Central memory CD8-positive, alpha-beta T cell (primary cell): ENCODE measurements around the gene AIF1L.
A peak's percentile ranks its signal among the peaks of the same experiment; 100 is the strongest.

ENCODE experiments used
- ATAC-seq: fragments of 150-1000 bp; cut with Tn5 transposase; replicated peaks from 2 replicates; pipeline ENCODE4 v1.10.0; 2022; ENCODE audit warnings: mild to moderate bottlenecking, moderate FRiP score, moderate number of reproducible peaks; ENCODE audit not compliant: poor library complexity, severe bottlenecking; ENCODE audit errors: extremely low read depth
- DNase-seq, 2 donors: peaks; one replicate each; pipeline ENCODE4 v3.0.0; 2021; ENCODE audit warnings: low spot score in 2 of 2
- H3K27ac Mint-ChIP-seq: one replicate; pipeline ENCODE4 v1.8.0; 2022; ENCODE audit warnings: low read depth, mild to moderate bottlenecking, moderate library complexity, mixed read lengths
- H3K27me3 Mint-ChIP-seq: one replicate; pipeline ENCODE4 v1.8.0; 2022; ENCODE audit warnings: mixed read lengths
- H3K36me3 Mint-ChIP-seq: one replicate; pipeline ENCODE4 v1.8.0; 2022; ENCODE audit warnings: mild to moderate bottlenecking, moderate library complexity, mixed read lengths; ENCODE audit not compliant: insufficient read depth
- H3K4me1 Mint-ChIP-seq: one replicate; pipeline ENCODE4 v1.8.0; 2022; ENCODE audit warnings: mixed read lengths
- H3K4me3 Mint-ChIP-seq: one replicate; pipeline ENCODE4 v1.8.0; 2022; ENCODE audit warnings: mild to moderate bottlenecking, moderate library complexity, mixed read lengths
- H3K9me3 Mint-ChIP-seq: one replicate; pipeline ENCODE4 v1.8.0; 2022; ENCODE audit warnings: mixed read lengths

AIF1L gene

DNA sequence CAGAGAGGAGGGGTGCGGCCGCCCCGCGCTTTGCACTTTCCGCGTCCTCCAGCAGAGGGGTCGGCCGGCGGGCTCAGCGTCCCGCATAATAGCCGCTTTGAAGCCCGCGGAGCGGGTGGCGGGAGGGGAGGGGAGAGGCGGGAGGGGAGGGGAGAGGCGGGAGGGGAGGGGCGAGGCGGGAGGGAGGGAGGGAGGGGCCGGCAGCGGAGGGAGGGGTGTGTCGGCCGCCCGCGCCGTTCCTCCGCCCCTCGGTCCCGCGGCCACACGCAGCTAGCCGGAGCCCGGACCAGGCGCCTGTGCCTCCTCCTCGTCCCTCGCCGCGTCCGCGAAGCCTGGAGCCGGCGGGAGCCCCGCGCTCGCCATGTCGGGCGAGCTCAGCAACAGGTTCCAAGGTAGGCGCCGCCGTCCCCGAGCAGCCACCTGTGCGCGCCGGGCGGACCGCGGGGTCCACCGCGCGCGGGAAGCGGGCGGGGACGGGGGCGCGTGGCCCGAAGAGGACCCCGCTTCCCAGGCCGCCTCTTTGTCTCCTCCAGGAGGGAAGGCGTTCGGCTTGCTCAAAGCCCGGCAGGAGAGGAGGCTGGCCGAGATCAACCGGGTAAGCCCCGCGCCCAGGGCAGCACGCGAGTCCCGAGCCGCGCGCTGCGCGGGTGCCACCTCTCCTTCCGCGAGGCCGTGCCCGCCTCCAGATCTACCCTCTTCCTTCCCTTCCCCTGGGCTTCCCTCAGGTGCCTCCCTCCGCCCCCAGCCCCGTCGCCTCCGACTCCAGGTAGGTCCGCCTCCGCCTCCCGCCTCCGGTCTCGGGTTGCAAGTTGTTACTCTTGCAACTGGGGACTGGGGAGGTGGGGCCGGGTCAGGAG, at the start of gene AIF1L:
Gene AIF1L, plus strand, starts transcription at position 263 of the 857 bp plus-strand sequence. Its CDS starts 99 bp downstream, at position 362.
- peaks cover 49% of the 10 kb centered on the region for H3K27me3 Mint-ChIP-seq
- H3K27ac Mint-ChIP-seq: no peak within 1 kb of the TSS
- ATAC-seq (no peak), DNase-seq (no peak)
- peak within 1 kb of the TSS; percentile 68 for H3K4me3 Mint-ChIP-seq
- no peaks in the 10 kb centered on the region for H3K9me3 Mint-ChIP-seq
- H3K4me1 Mint-ChIP-seq: peaks cover 5% of the 10 kb centered on the region
- peaks cover 1% of the 10 kb centered on the region for H3K36me3 Mint-ChIP-seq

DNA sequence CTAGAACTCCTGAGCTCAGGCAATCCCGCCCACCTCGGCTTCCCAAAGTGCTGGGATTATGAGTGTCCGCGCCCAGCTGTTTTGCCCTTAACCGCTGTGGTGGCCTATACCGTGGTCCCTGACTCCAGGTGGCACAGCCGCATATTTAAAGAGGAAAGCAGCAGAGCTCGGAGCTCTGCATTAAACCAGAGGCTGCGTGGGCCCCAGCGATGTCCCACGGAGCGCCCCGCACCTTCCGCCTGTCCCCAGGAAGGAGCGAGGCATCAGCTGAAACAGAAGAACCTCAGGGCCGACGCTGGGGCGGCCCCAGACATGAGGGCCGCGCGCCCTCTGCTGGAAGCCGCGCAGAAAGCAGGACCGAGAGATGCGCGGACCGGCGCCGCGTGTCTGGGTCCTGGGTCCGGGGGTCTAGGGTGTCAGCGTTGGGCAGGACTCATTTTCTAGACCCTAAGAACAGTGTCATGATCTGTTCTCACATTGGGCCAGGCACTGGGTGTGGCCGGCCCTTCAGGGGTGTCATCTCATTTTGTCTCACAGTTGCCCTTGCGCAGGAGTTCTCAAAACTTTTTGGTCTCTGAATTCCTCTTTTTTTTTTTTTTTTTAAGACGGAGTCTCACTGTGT, 49.6 kb upstream of the AIF1L start:
- no peaks in the 10 kb centered on the region for H3K36me3 Mint-ChIP-seq
- H3K9me3 Mint-ChIP-seq: no peaks in the 10 kb centered on the region
- H3K4me1 Mint-ChIP-seq: no peaks in the 10 kb centered on the region
- H3K27ac Mint-ChIP-seq: no peak overlapping the region
- H3K4me3 Mint-ChIP-seq: no peak overlapping the region
- H3K27me3 Mint-ChIP-seq: peaks cover 26% of the 10 kb centered on the region
- DNase-seq: peak; percentile 44 to 58
- peak; percentile 82 for ATAC-seq

DNA sequence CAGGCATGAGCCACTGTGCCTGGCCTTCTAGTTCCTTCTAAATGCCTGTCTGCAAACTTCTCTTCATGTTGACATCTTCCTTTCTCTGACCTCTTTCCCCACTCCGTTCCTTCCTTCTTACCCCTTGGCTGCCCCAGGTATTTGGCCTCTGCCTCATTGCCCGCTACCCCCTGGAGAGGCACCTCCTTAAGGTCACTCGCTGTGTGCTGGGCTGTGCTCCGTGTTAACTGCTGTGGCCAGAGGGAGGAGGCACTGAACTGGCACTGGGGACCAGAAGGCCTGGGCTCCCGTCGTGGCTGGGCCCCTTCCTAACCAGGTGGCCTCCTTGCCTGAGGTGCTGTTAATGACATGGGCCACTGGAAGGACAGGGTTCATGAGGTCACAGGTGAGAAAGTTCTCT, 48.0 kb upstream of the AIF1L start:
- no peak for ATAC-seq
- peaks cover 1% of the 10 kb centered on the region for H3K36me3 Mint-ChIP-seq
- H3K9me3 Mint-ChIP-seq: no peaks in the 10 kb centered on the region
- H3K27me3 Mint-ChIP-seq: peaks cover 26% of the 10 kb centered on the region
- no peak overlapping the region for H3K4me3 Mint-ChIP-seq
- no peak for DNase-seq
- H3K27ac Mint-ChIP-seq: no peak overlapping the region
- H3K4me1 Mint-ChIP-seq: no peaks in the 10 kb centered on the region

DNA sequence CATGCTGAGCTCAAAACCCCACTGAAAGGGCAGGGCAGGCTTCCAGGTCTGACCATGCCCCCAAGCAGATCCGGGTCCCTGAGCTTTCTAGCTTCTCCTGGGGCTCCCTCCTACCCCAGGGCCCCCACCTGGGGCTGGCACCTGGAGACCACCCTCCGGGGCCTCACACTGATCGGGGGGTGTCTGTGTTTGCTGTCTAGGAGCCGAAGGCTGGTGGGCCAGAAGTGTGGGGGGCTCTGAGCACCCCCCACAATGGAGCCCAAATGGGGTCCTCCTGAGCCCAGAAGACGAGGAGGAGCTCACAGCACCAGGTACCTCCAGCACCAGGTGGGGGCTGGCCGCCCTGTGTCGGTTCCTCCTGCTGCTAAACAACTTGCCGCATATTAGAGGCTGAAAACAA, 47.5 kb upstream of the AIF1L start:
- H3K27ac Mint-ChIP-seq: no peak overlapping the region
- peaks cover 26% of the 10 kb centered on the region for H3K27me3 Mint-ChIP-seq
- no peaks in the 10 kb centered on the region for H3K9me3 Mint-ChIP-seq
- ATAC-seq: no peak
- peaks cover 1% of the 10 kb centered on the region for H3K36me3 Mint-ChIP-seq
- DNase-seq: no peak
- no peak overlapping the region for H3K4me3 Mint-ChIP-seq
- H3K4me1 Mint-ChIP-seq: no peaks in the 10 kb centered on the region

GRCh38 chr9:131049829-131050715, 46.3 kb upstream of the AIF1L start:
- Mint-ChIP-seq H3K4me1 (no peaks in the 10 kb centered on the region), H3K27ac (no peak overlapping the region), H3K36me3 (peaks cover 1% of the 10 kb centered on the region), H3K9me3 (no peaks in the 10 kb centered on the region), H3K4me3 (no peak overlapping the region), H3K27me3 (peaks cover 26% of the 10 kb centered on the region)
- DNase-seq: no peak
- ATAC-seq: no peak

DNA sequence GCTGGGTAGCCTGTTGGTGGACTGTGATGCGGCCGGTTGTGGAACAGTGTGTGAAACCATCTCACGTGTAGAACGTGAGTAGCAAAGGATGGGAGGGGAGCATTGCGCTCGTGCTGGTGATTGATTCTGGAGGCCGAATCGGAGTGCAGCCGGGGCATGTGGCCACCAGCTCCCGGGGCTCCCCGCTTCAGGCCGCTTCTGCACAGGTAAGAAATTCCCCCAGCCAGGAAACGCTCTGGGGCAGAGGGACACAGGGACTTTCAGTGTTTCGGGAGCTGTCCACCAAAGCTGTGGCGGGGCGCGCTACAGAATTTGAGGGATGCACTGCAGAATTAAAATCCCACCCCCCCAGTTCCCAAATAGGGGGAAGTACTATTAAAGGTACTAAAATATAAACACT, 45.5 kb upstream of the AIF1L start:
- H3K27ac Mint-ChIP-seq: no peak overlapping the region
- H3K36me3 Mint-ChIP-seq: peaks cover 1% of the 10 kb centered on the region
- H3K27me3 Mint-ChIP-seq: peaks cover 26% of the 10 kb centered on the region
- H3K9me3 Mint-ChIP-seq: no peaks in the 10 kb centered on the region
- no peak overlapping the region for H3K4me3 Mint-ChIP-seq
- DNase-seq: no peak
- ATAC-seq: no peak
- H3K4me1 Mint-ChIP-seq: no peaks in the 10 kb centered on the region

DNA sequence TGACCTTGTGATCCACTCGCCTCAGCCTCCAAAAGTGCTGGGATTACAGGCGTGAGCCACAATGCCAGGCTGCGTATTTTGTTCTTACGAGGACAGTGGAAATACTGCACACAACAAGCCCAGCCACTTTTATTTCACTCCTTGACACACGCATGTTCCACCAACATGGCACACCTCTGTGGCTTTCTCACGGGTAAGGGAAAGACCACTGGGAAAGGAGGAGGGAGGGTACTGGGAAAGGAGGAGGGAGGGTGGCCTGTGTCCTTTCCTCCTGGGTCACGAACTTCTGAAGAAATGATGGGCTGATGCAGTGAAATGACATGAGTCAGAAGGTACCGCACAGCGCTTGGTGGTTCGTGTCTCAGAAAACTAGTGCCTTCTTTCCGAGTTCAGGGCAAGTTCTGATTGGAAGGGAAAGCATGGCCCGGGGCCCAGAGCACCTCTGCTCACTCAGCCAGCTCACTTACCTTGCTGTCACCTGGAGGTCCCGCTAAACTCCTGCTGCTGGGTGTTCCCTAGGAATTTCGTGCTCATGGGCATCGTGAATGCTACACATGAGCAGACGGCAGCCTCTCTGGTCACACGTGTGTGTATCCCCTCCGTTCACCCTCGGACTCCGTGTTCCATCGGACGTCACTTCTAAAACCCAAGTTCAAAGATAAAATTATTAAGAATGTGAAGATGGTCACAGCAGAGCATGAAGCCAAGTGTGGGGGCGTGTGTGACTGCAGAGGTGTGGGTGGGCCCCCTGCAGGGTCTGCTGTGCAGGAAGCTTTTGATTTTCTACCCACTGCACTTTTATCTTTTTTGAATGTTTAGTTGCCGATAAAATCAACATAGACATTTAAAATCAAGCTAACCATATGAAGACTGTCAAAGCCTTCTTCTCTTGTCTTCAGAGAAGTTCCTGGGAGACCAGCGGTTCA, 44.5 kb upstream of the AIF1L start:
- Mint-ChIP-seq H3K9me3 (no peaks in the 10 kb centered on the region), H3K4me3 (no peak overlapping the region)

GRCh38 chr9:131053896-131054295, 42.4 kb upstream of the AIF1L start:
- Mint-ChIP-seq H3K36me3 (peaks cover 4% of the 10 kb centered on the region), H3K4me1 (no peaks in the 10 kb centered on the region), H3K27ac (no peak overlapping the region), H3K4me3 (no peak overlapping the region), H3K27me3 (peaks cover 16% of the 10 kb centered on the region), H3K9me3 (no peaks in the 10 kb centered on the region)
- DNase-seq (no peak), ATAC-seq (no peak)

More for the DNA sequence above, 44.5 kb upstream of the AIF1L start:
- DNase-seq (no peak), ATAC-seq (no peak)
- no peak overlapping the region for H3K27ac Mint-ChIP-seq
- peaks cover 1% of the 10 kb centered on the region for H3K36me3 Mint-ChIP-seq
- no peaks in the 10 kb centered on the region for H3K4me1 Mint-ChIP-seq
- H3K27me3 Mint-ChIP-seq: peaks cover 26% of the 10 kb centered on the region

- H3K4me1 Mint-ChIP-seq: no peaks in the 10 kb centered on the region
- peaks cover 3% of the 10 kb centered on the region for H3K36me3 Mint-ChIP-seq
- H3K27me3 Mint-ChIP-seq: no peaks in the 10 kb centered on the region
- no peak for ATAC-seq
- H3K9me3 Mint-ChIP-seq: no peaks in the 10 kb centered on the region
- DNase-seq: no peak
- H3K4me3 Mint-ChIP-seq: no peak overlapping the region
- H3K27ac Mint-ChIP-seq: no peak overlapping the region
Measured at GRCh38 chr9:131056781-131057506, 39.4 kb upstream of the AIF1L start.

- Mint-ChIP-seq H3K27me3 (no peaks in the 10 kb centered on the region), H3K36me3 (peaks cover 2% of the 10 kb centered on the region), H3K9me3 (no peaks in the 10 kb centered on the region), H3K4me3 (no peak overlapping the region), H3K27ac (no peak overlapping the region), H3K4me1 (no peaks in the 10 kb centered on the region)
- no peak for DNase-seq
- no peak for ATAC-seq
Measured at GRCh38 chr9:131060900-131061630, 35.3 kb upstream of the AIF1L start.

DNA sequence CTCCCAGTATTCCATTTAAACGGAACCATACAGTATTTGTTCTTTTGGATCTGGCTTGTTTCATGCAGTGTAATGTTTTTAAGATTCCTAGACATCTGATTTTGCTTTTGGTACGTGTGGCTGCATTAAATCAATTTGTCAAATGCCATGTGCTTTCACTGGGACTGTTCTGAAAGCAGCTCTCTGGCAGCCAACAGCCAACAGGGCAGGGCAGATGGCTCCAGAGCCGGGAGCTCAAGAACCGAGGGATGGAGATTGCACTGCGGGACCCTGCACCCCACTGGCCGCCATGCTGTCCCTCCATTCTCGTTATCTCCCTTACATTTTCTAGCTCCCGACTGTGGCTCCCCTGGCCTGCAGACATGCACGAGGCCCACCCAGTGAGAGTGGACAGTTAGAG, 33.4 kb upstream of the AIF1L start:
- DNase-seq: no peak
- no peaks in the 10 kb centered on the region for H3K4me1 Mint-ChIP-seq
- H3K4me3 Mint-ChIP-seq: no peak overlapping the region
- H3K36me3 Mint-ChIP-seq: peaks cover 2% of the 10 kb centered on the region
- no peak overlapping the region for H3K27ac Mint-ChIP-seq
- H3K27me3 Mint-ChIP-seq: no peaks in the 10 kb centered on the region
- ATAC-seq: no peak
- no peaks in the 10 kb centered on the region for H3K9me3 Mint-ChIP-seq
